ENCODE results near the gene SMIM1. TPM values are rescaled to one million over a fixed set of nuclear protein-coding genes. Genes with fewer than 3 reads are reported as not detected.

SMIM1 gene
- total RNA-seq, 4 donors from 2014 or later: 23.1 TPM; not detected in 3

GRCh38 chr1:3773572-3774275, 1.2 kb downstream of the SMIM1 start:
- DNase-seq (ENCODE audit: low spot score in 2 of 2): no peak
- no peaks in the 10 kb centered on the region for H3K27me3 ChIP-seq
- H3K9me3 ChIP-seq: no peaks in the 10 kb centered on the region
- H3K27ac ChIP-seq: peak overlapping the region in 3 of 4 donors; percentile 26 to 92 (median 89)
- no peak overlapping the region for H3K4me3 ChIP-seq
- peaks cover 0 to 52% (median 40%) of the 10 kb centered on the region in 4 donors for H3K4me1 ChIP-seq
- TF ChIP-seq EP300 (IDR thresholded peaks at IDR 0.05) (no peak), CTCF (IDR thresholded peaks at IDR 0.05) (no peak), POLR2A (IDR thresholded peaks at IDR 0.05) (no peak)
- 71 to 76% methylated on average over 12 to 13 of the region's 16 CpGs for WGBS, 2 donors
- H3K36me3 ChIP-seq: peaks cover 0 to 18% (median 0%) of the 10 kb centered on the region in 3 donors

GRCh38 chr1:3774276-3774945, 1.9 kb downstream of the SMIM1 start:
- Histone ChIP-seq H3K4me1 (peaks cover 0 to 52% (median 40%) of the 10 kb centered on the region in 4 donors), H3K4me3 (no peak overlapping the region), H3K27ac (peak overlapping the region in 2 of 4 donors; percentile 89 to 92), H3K36me3 (peaks cover 0 to 24% (median 4%) of the 10 kb centered on the region in 3 donors), H3K27me3 (no peaks in the 10 kb centered on the region), H3K9me3 (no peaks in the 10 kb centered on the region)
- DNase-seq (ENCODE audit: low spot score in 2 of 2): no peak
- WGBS, 2 donors: 59 to 73% methylated on average over 14 to 19 of the region's 19 CpGs
- TF ChIP-seq POLR2A (IDR thresholded peaks at IDR 0.05): no peak
- TF ChIP-seq EP300 (IDR thresholded peaks at IDR 0.05): no peak
- no peak for TF ChIP-seq CTCF (IDR thresholded peaks at IDR 0.05)

GRCh38 chr1:3774946-3775489, 2.5 kb downstream of the SMIM1 start:
- WGBS, 2 donors: 32 to 47% methylated on average over 10 to 12 of the region's 17 CpGs
- peak overlapping the region in 2 of 4 donors; percentile 22 to 89 for H3K27ac ChIP-seq
- DNase-seq (ENCODE audit: low spot score in 2 of 2): no peak

GRCh38 chr1:3775490-3776230, 3.1 kb downstream of the SMIM1 start:
- DNase-seq (ENCODE audit: low spot score in 2 of 2): no peak
- H3K4me3 ChIP-seq: peak overlapping the region in 1 of 4 donors; percentile 5
- H3K9me3 ChIP-seq: no peaks in the 10 kb centered on the region
- WGBS, 2 donors: 41 to 43% methylated on average over 16 to 17 of the region's 27 CpGs
- H3K36me3 ChIP-seq: peaks cover 0 to 37% (median 16%) of the 10 kb centered on the region in 3 donors
- no peaks in the 10 kb centered on the region for H3K27me3 ChIP-seq
- H3K27ac ChIP-seq: peak overlapping the region in 2 of 4 donors; percentile 22 to 89
- H3K4me1 ChIP-seq: peaks cover 0 to 52% (median 40%) of the 10 kb centered on the region in 4 donors
- no peak for TF ChIP-seq POLR2A (IDR thresholded peaks at IDR 0.05)
- no peak for TF ChIP-seq EP300 (IDR thresholded peaks at IDR 0.05)
- peak in 1 of 5 experiments; percentile 23 for TF ChIP-seq CTCF (IDR thresholded peaks at IDR 0.05)

More at GRCh38 chr1:3774946-3775489, 2.5 kb downstream of the SMIM1 start:
- H3K9me3 ChIP-seq: no peaks in the 10 kb centered on the region
- H3K4me3 ChIP-seq: peak overlapping the region in 1 of 4 donors; percentile 5
- peaks cover 0 to 52% (median 40%) of the 10 kb centered on the region in 4 donors for H3K4me1 ChIP-seq
- H3K27me3 ChIP-seq: no peaks in the 10 kb centered on the region
- TF ChIP-seq POLR2A (IDR thresholded peaks at IDR 0.05): no peak
- TF ChIP-seq EP300 (IDR thresholded peaks at IDR 0.05): no peak
- TF ChIP-seq CTCF (IDR thresholded peaks at IDR 0.05): no peak
- peaks cover 0 to 30% (median 10%) of the 10 kb centered on the region in 3 donors for H3K36me3 ChIP-seq

Data from tibial nerve (tissue), 4 donors.